GM12801 (cell line): ENCODE measurements around the gene NDUFA7.

Source experiments
- TF ChIP-seq, protein P1 (sequence below): IDR thresholded peaks from one replicate; pipeline ENCODE4 v1.5.1; 2011; ENCODE audit warnings: control low read depth; ENCODE audit not compliant: insufficient read length; ENCODE audit errors: extremely low read depth

The NDUFA7 gene

DNA sequence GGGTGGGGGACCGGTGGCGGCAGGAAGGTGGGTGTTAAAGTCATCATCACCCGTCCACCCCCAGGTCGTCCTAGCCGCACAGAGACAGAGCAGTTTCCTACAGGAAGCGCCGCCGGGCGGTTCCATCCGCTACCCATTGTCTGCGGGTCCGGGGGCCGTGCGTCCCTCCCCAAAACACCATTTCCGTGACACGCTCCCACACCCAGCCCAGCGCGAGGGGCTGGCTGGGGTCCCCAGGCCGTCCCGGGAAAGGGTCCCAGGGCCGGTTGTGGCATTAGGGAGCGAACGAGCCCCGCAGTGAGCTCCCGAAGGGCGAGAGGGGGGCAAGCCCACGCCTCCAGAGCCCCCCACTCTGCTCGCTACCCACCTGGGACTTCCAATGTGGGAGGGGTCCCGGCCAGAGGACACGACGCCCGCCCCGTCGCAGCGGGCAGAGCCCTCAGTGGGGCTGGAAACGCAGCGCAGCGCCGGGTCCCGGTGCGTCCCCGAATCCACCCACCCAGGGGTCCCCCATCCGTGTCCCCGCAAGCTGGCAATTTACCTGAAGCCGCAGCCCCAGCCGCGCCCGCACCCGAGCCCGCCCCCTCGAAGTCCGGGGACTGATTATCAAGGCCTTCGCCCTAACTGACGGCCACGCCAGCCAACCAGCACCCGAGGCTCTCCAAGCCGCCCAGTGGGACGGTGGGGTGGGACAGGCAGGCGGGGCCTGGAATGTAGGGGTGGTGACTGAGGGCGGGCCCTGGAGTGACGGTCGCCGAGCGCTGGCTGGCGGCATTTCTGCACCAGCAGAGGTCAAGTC lies 21.7 kb upstream of the NDUFA7 start, which contains the start of gene KANK3:
Gene KANK3 (minus strand): TSS at position 579 of the 799 bp plus-strand sequence. CDS start 5,434 bp downstream, outside the sequence.
- TF ChIP-seq, protein P1, sequence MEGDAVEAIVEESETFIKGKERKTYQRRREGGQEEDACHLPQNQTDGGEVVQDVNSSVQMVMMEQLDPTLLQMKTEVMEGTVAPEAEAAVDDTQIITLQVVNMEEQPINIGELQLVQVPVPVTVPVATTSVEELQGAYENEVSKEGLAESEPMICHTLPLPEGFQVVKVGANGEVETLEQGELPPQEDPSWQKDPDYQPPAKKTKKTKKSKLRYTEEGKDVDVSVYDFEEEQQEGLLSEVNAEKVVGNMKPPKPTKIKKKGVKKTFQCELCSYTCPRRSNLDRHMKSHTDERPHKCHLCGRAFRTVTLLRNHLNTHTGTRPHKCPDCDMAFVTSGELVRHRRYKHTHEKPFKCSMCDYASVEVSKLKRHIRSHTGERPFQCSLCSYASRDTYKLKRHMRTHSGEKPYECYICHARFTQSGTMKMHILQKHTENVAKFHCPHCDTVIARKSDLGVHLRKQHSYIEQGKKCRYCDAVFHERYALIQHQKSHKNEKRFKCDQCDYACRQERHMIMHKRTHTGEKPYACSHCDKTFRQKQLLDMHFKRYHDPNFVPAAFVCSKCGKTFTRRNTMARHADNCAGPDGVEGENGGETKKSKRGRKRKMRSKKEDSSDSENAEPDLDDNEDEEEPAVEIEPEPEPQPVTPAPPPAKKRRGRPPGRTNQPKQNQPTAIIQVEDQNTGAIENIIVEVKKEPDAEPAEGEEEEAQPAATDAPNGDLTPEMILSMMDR: no peak

DNA sequence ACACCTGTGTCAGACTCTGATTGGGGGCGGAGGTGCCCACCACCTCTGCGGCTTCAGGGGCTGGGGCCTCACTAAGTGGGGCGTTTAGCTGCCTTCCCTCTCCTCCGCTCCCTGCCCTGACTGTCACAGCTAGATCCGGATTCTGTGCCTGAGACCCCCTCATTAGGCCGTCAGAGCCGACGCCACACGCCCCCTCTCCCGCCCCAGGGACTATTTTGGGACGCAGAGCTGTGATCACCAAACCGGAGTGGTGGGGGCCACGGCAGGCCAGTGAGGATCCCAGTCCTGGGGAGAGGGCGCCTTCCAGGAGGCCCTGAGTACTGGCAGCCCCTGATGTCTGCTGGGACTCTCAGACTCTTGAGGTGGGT lies 21.1 kb upstream of the NDUFA7 start:
- TF ChIP-seq, protein P1: no peak

DNA sequence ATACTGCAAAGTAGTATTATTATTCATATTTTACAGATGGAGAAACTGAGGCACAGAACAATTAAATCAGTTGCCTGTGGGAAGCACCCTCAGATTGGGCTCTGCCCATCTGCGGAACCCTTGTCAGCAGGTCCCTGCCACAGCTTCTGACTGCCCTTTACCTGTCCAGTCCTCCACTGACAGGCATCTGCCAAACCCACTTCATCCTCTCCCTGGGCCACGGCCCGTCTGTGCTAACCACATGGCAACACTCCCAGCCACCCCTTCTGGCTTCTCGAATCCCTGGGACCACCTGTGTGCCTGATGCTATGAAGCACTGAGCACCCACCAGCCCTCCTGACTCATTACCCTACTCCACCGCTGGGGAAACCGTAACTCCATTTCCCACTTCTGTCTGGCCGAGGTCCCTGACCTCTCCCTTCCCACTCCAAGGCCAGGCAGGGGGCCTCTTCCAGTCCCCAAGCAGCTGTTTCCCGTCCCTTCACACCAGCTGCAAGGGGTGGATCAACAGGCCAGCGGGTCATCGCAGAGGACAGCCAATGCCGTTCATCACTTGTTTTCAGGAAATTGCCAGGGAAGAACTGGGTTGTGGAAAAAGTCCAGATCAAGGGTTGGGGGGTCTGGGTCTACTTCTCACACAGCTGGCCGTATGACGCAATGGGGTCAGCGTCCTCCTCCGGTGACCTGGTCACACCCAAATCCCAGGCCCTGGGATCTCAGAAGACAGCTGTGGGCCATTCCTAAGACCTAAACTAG lies 19.3 kb upstream of the NDUFA7 start:
- TF ChIP-seq, protein P1: no peak

DNA sequence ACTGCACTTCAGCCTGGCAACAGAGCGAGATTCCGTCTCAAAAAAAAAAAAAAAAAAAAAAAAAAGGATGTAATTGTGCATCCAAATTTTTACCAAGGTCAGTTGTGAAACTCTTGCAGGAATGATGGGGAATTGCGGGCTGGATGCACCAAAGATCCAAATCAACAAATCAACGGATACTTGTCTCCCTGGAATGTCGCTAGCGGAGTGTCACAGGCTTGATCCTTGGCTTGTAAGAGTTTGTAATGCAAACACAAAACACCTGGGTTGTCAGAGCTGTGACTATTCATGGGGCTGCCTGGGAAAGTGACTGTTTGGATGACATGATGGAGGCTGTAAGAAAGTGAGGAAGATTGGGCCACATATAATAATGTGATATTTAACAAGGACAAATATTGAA lies 17.7 kb upstream of the NDUFA7 start:
- TF ChIP-seq, protein P1: no peak

DNA sequence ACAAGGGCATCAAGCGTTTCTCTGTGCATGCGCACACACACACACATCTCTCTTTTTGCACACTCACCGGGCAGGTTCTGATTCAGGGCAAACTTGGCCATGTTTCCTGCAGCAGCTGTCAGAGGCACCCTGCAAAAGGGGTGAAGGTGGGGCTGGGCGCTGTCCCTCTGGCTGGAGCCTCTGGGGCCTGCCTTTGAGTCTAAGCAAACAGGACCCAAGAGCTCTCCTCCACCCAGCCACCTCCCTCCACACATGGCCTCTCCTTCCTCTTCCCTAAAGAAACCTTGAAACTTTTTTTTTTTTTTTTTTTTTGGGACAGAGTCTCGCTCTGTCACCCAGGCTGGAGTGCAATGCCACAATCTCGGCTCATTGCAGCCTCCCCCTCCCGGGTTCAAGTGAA lies 16.6 kb upstream of the NDUFA7 start:
- TF ChIP-seq, protein P1: no peak

DNA sequence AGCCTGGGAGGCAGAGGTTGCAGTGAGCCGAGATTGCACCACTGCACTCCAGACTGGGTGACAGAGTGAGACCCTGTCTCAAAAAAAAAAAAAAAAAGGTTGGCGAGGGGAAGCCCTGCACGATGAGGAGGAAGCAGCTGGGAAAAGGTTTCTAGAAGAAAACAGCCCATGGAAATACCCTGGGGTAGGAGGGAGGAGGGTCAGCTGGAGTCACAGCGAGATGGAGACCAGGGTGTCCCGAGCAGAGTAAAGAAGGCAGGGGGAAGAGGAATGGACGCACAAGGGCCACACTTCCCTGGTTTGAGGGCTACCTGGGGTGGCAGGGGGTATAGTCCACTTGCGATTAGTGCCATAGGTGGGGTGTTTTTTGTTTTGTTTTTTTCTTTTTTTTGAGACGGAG lies 15.5 kb upstream of the NDUFA7 start:
- TF ChIP-seq, protein P1: no peak

DNA sequence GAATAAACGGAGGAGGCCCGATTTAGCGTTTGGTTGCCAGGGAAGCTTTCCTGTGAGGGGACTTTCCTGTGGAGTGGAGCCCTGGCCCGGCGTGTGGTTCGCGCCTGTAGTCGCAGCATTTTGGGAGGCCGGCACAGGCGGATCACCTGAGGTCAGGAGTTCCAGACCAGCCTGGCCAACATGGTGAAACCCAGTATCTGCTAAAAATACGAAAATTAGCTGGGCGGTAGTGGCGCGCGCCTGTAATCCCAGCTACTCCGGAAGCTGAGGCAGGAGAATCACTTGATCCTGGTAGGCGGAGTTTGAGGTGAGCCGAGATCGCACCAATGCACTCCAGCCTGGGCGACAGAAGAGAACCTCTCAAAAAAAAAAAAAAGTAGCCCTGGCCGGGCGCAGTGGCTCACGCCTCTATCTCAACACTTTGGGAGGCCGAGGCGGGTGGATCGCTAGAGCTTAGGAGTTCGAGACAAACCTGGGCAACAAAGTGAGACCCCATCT lies 14.9 kb upstream of the NDUFA7 start:
- TF ChIP-seq, protein P1: no peak
